NCI-H1694 treated with DMSO at 0.1 percent for 48 hours (cell line): Measurements from ENCODE around the gene GSAP.
"Not testable (repeated sequence)": the region's sequence is repeated elsewhere in the genome, so short reads cannot be mapped to it uniquely, and the experiment has no call there.

Experiments used
- DNase-seq: peaks from one replicate; lab custom pipeline; 2025; lab: John Stamatoyannopoulos, UW

Gene GSAP

GRCh38 chr7:77354484-77354883 is 61.7 kb downstream of the GSAP start:
- DNase-seq = no peak

GRCh38 chr7:77353911-77354310 is 62.2 kb downstream of the GSAP start:
- DNase-seq = no peak

DNA sequence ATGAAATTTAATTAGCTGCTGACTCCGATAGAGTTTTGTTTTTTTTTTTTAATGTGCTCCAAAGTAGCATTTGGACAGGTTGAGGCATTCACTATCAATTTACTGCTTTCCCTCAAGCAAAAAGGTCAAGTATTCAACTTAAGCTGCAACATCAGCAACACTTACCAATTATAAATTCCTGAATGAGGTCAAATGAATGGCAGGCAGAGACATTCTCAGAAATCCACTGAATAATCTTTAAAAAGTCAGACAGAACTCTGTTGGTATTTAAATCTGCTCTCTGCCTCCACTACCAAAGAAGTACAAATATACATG is 62.8 kb downstream of the GSAP start:
- DNase-seq = no peak

- DNase-seq = no peak
Observed at GRCh38 chr7:77352665-77353406, 63.3 kb downstream of the GSAP start.

DNA sequence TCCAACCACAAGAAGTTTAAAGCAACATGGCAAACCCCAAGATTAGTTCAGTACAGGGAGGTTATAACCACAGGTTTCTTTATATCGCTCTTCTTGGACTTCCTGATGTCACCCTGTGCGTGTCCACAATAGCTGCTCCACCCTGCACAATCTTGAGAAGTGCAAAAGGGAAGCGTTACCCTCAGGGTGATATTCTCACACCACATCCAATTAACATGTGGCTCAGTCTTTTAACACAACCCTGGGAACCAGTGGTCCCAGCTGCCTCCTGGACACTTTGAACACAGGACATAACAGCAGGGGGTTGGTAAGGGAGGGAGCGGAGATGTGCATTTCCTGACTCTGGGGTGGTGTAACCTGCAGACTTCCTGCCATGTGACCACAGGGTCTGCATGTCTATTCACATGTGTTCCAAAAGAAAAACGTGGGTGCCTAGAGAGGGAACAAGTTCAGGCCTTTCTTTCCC is 64.6 kb downstream of the GSAP start:
- no peak for DNase-seq

- DNase-seq = no peak
Observed at GRCh38 chr7:77349141-77349540, 67.0 kb downstream of the GSAP start.

- DNase-seq = no peak
Observed at GRCh38 chr7:77348371-77348813, 67.8 kb downstream of the GSAP start.

GRCh38 chr7:77346441-77346840 is 69.7 kb downstream of the GSAP start:
- no peak for DNase-seq

DNA sequence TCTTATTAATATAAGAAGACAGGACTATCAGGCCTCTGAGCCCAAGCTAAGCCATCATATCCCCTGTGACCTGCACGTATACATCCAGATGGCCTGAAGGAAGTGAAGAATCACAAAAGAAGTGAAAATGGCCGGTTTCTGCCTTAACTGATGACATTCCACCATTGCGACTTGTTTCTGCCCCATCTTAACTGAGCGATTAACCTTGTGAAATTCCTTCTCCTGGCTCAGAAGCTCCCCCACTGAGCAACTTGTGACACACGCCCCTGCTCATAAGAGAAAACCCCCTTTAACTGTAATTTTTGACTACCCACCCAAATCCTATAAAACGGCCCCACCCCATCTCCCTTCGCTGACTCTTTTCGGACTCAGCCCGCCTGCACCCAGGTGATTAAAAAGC is 70.7 kb downstream of the GSAP start:
- DNase-seq = not testable (repeated sequence)

GRCh38 chr7:77339726-77340125 is 76.4 kb downstream of the GSAP start:
- DNase-seq = no peak

GRCh38 chr7:77338883-77339629 is 77.1 kb downstream of the GSAP start:
- DNase-seq = no peak

GRCh38 chr7:77338260-77338659 is 77.9 kb downstream of the GSAP start:
- no peak for DNase-seq

DNA sequence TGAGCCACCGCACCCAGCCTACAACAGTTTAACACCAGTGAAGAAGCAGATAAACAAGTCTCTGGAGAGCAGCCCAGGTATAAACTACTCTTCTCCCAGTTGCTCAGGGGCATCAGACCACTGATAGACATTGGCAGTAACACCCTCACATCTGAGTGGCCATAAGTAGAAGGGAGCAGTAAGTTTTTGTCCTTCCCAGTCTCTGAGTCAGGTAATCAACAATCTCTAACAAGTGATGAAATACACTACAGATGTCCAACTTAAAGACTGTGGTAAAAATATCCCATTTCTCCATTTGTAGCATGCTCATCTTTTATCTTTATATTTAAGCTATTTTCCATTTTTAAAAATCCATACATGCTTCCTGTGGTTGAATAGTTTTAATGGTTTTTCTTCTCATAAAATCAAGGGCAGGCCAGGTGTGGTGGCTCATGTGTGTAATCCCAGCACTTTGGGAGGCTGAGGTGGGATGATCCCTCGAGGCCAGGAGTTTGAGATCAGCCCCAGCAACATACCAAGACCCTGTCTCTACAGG is 78.6 kb downstream of the GSAP start:
- no peak for DNase-seq

- DNase-seq = no peak
Observed at GRCh38 chr7:77335581-77335980, 80.6 kb downstream of the GSAP start.

- not testable (repeated sequence) for DNase-seq
Observed at GRCh38 chr7:77334039-77334438, 82.1 kb downstream of the GSAP start.

GRCh38 chr7:77331938-77332695 is 84.0 kb downstream of the GSAP start:
- peak; percentile 90 for DNase-seq

- DNase-seq = no peak
Observed at GRCh38 chr7:77330169-77330882, 85.8 kb downstream of the GSAP start.

DNA sequence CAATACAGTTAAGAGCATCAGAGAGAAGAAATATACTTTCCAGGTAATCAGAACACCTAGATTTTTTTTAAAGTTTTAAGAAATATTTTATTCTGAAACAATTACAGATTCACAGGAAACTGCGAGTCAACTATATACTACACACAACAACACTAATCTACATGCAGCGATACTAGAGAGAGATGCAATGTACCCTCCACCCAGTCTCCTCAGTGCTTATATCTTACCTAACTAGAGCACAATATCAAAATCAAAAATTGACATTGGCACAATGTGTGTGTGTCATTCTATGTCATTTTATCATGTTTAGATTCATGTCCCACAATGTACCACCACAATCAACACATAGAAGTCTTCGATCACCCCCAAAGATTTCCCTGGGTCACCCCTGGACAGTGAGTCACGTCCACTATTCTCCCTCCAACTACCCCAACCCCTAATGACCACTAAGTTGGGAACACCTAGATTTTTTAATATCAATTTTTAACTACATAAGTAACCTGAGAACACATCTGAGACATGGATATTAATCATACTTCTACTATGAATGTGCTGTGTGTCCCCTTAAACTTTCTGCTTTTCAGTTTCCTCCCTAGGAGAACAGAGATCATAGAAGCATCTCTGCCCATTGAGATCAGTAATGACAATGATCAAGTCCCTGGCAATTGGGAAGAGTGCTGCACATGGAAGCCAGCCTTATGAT is 86.5 kb downstream of the GSAP start:
- no peak for DNase-seq

DNA sequence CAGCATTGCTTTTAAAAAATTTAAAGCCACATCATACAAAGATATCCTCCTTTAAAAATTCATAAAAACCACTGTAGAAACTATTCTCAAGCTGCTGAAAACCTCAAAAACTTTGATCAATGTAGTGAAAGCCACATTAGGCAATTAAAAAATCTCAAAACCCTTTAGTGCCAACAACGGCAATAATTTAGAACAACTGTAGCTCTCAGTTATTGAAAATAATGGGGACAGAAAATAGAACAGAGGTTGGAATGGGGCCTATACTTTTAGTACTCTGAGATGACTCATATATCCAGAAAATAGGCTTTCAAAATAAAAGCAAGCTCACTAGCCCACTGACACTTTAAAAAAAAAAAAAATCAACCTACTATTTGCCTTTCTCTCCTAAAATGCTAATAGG is 87.5 kb downstream of the GSAP start:
- no peak for DNase-seq

DNA sequence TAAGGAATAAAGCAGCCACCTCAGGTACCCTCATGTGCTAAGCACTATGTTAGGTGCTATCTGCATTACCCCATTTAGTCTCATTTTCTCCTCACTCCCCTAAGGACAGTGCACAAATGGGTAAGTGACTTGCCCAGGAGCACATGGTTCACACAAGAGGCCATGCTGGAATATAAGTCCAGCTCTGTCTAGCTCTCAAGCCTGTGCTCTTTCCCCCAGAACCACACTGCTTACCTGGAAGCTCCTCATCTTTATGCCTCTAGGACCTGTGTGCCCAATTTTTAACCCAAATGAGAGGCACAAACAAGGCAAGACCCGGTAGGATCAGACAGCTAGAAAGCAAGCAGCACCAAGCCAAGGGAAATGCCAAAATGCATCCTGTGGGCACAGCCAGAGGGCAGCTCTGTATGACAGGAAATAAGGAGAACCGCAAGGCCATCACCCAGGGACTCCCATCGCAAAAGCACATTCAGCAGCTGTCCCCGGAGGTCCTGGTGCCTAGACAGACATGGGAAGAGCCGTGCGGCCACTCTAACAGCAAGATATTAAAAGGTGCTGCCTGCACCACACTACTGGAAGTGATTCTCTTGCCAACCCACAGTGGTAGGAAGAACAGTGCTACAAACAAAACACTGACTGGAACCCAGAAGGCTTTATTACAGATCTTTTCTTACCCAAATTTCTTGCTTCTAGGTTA is 88.1 kb downstream of the GSAP start:
- DNase-seq = no peak
